Activated CD8-positive, alpha-beta memory T cell treated with anti-CD3 and anti-CD28 coated beads, Interleukin-2, amount 50 U/mL, for 1 hour (primary cell): ENCODE results near the gene PAX8.
"Not testable (repeated sequence)": the region's sequence is repeated elsewhere in the genome, so short reads cannot be mapped to it uniquely, and the experiment has no call there.

Experiments
- DNase-seq: peaks from one replicate; pipeline ENCODE4 v3.0.0-alpha.2; 2020; ENCODE audit errors: extremely low read depth

Gene PAX8

GRCh38 chr2:113288674-113289149 is 10.0 kb upstream of the PAX8 start:
- DNase-seq, result not testable (repeated sequence)

GRCh38 chr2:113288117-113288673 is 9.5 kb upstream of the PAX8 start:
- DNase-seq, result not testable (repeated sequence)

- no peak for DNase-seq
These were observed 7.1 kb upstream of the PAX8 start for GRCh38 chr2:113285816-113286215.

GRCh38 chr2:113284999-113285398 is 6.3 kb upstream of the PAX8 start:
- not testable (repeated sequence) for DNase-seq

- DNase-seq, result no peak
These were observed 5.8 kb upstream of the PAX8 start for GRCh38 chr2:113284476-113284875.

GRCh38 chr2:113283704-113284284 is 5.1 kb upstream of the PAX8 start:
- no peak for DNase-seq

GRCh38 chr2:113282747-113283533 is 4.2 kb upstream of the PAX8 start:
- no peak for DNase-seq

- DNase-seq, result no peak
These were observed 3.4 kb upstream of the PAX8 start for GRCh38 chr2:113281910-113282746.

- no peak for DNase-seq
These were observed 514 bp downstream of the PAX8 start for GRCh38 chr2:113278073-113278741.

GRCh38 chr2:113277474-113278072 is 1.1 kb downstream of the PAX8 start:
- DNase-seq, result no peak

- no peak for DNase-seq
These were observed 1.8 kb downstream of the PAX8 start for GRCh38 chr2:113276761-113277425.

GRCh38 chr2:113276216-113276760 is 2.4 kb downstream of the PAX8 start:
- DNase-seq, result no peak

- DNase-seq, result no peak
These were observed 3.0 kb downstream of the PAX8 start for GRCh38 chr2:113275556-113276215.

- DNase-seq, result no peak
These were observed 4.3 kb downstream of the PAX8 start for GRCh38 chr2:113274432-113274831.

GRCh38 chr2:113273981-113274380 is 4.7 kb downstream of the PAX8 start:
- no peak for DNase-seq

GRCh38 chr2:113273027-113273551 is 5.6 kb downstream of the PAX8 start:
- no peak for DNase-seq

- DNase-seq, result no peak
These were observed 6.2 kb downstream of the PAX8 start for GRCh38 chr2:113272477-113272876.

- no peak for DNase-seq
These were observed 9.9 kb downstream of the PAX8 start for GRCh38 chr2:113268621-113269360.

- DNase-seq, result no peak
These were observed 12.3 kb downstream of the PAX8 start for GRCh38 chr2:113266431-113266830.
